Neural cell (in vitro differentiated cells): ENCODE results near the gene HSF4. TPM values are rescaled to one million over a fixed set of nuclear protein-coding genes. Genes with fewer than 3 reads are reported as not detected.

Experiments used
- H2AFZ ChIP-seq: fragments of 200-600, 300-800 bp; sonication (generic), shearing (Covaris generic); 2 replicates; pipeline ENCODE4 v1.6.0; 2014; ENCODE audit warnings: low read depth, mild to moderate bottlenecking, antibody characterized with exemption, low read length, moderate library complexity
- H3F3A ChIP-seq: fragments of 200-600 bp; shearing (Covaris generic); 2 replicates; pipeline ENCODE4 v1.6.1; 2016; ENCODE audit warnings: mild to moderate bottlenecking, moderate library complexity, mixed read lengths, antibody characterized with exemption, low read length; ENCODE audit not compliant: insufficient read depth, poor library complexity, severe bottlenecking
- H3K27ac ChIP-seq: fragments of 200-600, 300-800 bp; sonication (generic), shearing (Covaris generic); 2 replicates; pipeline ENCODE4 v1.5.1; 2014; ENCODE audit warnings: mild to moderate bottlenecking, low read length, moderate library complexity
- H3K27me3 ChIP-seq: fragments of 300-800, 200-600 bp; sonication (generic), shearing (Covaris generic); 2 replicates; pipeline ENCODE4 v1.6.0; 2014; ENCODE audit warnings: mild to moderate bottlenecking, low read depth, low read length, moderate library complexity; ENCODE audit not compliant: insufficient read depth
- H3K36me3 ChIP-seq: fragments of 300-800, 200-600 bp; sonication (generic), shearing (Covaris generic); 2 replicates; pipeline ENCODE4 v1.5.1; 2014; ENCODE audit warnings: mild to moderate bottlenecking, antibody characterized with exemption, low read length, moderate library complexity; ENCODE audit not compliant: insufficient read depth
- H3K4me2 ChIP-seq: fragments of 300-800, 200-600 bp; sonication (generic), shearing (Covaris generic); 2 replicates; pipeline ENCODE4 v1.6.0; 2014; ENCODE audit warnings: mild to moderate bottlenecking, low read length
- H3K4me3 ChIP-seq: fragments of 300-800, 200-600 bp; sonication (generic), shearing (Covaris generic); 2 replicates; pipeline ENCODE4 v1.5.1; 2014; ENCODE audit warnings: mild to moderate bottlenecking, low read length, moderate library complexity
- H3K79me2 ChIP-seq: fragments of 200-600 bp; shearing (Covaris generic); replicated peaks from 2 replicates; pipeline ENCODE4 v1.6.0; 2014; ENCODE audit warnings: mild to moderate bottlenecking, low read length, moderate library complexity; ENCODE audit not compliant: insufficient read depth
- H3K9ac ChIP-seq: fragments of 300-800, 200-600 bp; sonication (generic), shearing (Covaris generic); 2 replicates; pipeline ENCODE4 v1.6.1; 2016; ENCODE audit warnings: mild to moderate bottlenecking, low read length, mixed read lengths
- H3K9me2 ChIP-seq: fragments of 200-600 bp; shearing (Covaris generic); 2 replicates; pipeline ENCODE4 v1.6.1; 2016; ENCODE audit warnings: mild to moderate bottlenecking, low read length, mixed read lengths; ENCODE audit not compliant: insufficient read depth
- H3K9me3 ChIP-seq: fragments of 200-600, 300-800 bp; sonication (generic), shearing (Covaris generic); 2 replicates; pipeline ENCODE4 v1.6.1; 2016; ENCODE audit warnings: mild to moderate bottlenecking, mixed run types, low read length, moderate library complexity, mixed read lengths
- H4K20me1 ChIP-seq: fragments of 200-600 bp; shearing (Covaris generic); 2 replicates; pipeline ENCODE4 v1.6.1; 2016; ENCODE audit warnings: mild to moderate bottlenecking, mixed run types; ENCODE audit not compliant: insufficient read depth
- CTCF ChIP-seq: fragments of 450-650 bp; IDR thresholded peaks from 2 replicates; pipeline ENCODE4 v1.5.1; 2014; ENCODE audit warnings: antibody characterized with exemption, mild to moderate bottlenecking, moderate library complexity; ENCODE audit not compliant: poor library complexity, severe bottlenecking
- EP300 ChIP-seq: fragments of 450-650 bp; conservative IDR thresholded peaks from 2 replicates; pipeline ENCODE4 v1.6.1; 2014; ENCODE audit warnings: antibody characterized with exemption, mild to moderate bottlenecking, moderate library complexity; ENCODE audit not compliant: poor library complexity, severe bottlenecking
- EZH2 ChIP-seq: fragments of 200-600, 300-800 bp; shearing (Covaris generic), sonication (generic); IDR thresholded peaks from 2 replicates; pipeline ENCODE4 v1.6.1; 2014; ENCODE audit warnings: antibody characterized with exemption, low read length, borderline replicate concordance, mild to moderate bottlenecking; ENCODE audit not compliant: insufficient read depth, poor library complexity, severe bottlenecking
- MXI1 ChIP-seq: fragments of 450-650 bp; conservative IDR thresholded peaks from 2 replicates; pipeline ENCODE4 v1.6.1; 2014; ENCODE audit warnings: antibody characterized with exemption, mild to moderate bottlenecking; ENCODE audit not compliant: poor library complexity, severe bottlenecking
- POLR2AphosphoS5 ChIP-seq: IDR thresholded peaks from 2 replicates; pipeline ENCODE4 v1.6.1; 2012
- RAD21 ChIP-seq: fragments of 450-650 bp; conservative IDR thresholded peaks from 2 replicates; pipeline ENCODE4 v1.6.1; 2014; ENCODE audit warnings: antibody characterized with exemption, mild to moderate bottlenecking, moderate library complexity
- SMC3 ChIP-seq: fragments of 450-650 bp; conservative IDR thresholded peaks from 2 replicates; pipeline ENCODE4 v1.6.1; 2014; ENCODE audit warnings: antibody characterized with exemption, mild to moderate bottlenecking, moderate library complexity; ENCODE audit not compliant: poor library complexity
- TAF1 ChIP-seq: IDR thresholded peaks from 2 replicates; pipeline ENCODE4 v1.6.1; 2012; ENCODE audit warnings: low read depth
- polyA plus RNA-seq: library from polyadenylated mRNA; depleted of rRNA; stranded (reverse); fragments of >200 nt; gene quantifications from 2 replicates; pipeline ENCODE4 v1.2.3, GENCODE V29; 2014
- TF ChIP-seq, protein P1 (sequence below): IDR thresholded peaks from 2 replicates; pipeline ENCODE4 v1.6.1; 2012; ENCODE audit warnings: borderline replicate concordance

The HSF4 gene
- polyA plus RNA-seq, 1 donor from 2014 or later = 12.7 TPM

GRCh38 chr16:67213197-67214019 is 48.9 kb downstream of the HSF4 start:
- Histone ChIP-seq H2AFZ (no peak overlapping the region), H3K27ac (no peak overlapping the region), H3K36me3 (no peaks in the 10 kb centered on the region), H3K4me3 (no peak overlapping the region), H3K9me2 (no peaks in the 10 kb centered on the region), H3F3A (no peaks in the 10 kb centered on the region), H3K9me3 (no peaks in the 10 kb centered on the region), H3K4me2 (no peak overlapping the region), H3K27me3 (no peaks in the 10 kb centered on the region), H3K79me2 (no peaks in the 10 kb centered on the region), H4K20me1 (no peaks in the 10 kb centered on the region), H3K9ac (no peak overlapping the region)
- TF ChIP-seq, protein P1, sequence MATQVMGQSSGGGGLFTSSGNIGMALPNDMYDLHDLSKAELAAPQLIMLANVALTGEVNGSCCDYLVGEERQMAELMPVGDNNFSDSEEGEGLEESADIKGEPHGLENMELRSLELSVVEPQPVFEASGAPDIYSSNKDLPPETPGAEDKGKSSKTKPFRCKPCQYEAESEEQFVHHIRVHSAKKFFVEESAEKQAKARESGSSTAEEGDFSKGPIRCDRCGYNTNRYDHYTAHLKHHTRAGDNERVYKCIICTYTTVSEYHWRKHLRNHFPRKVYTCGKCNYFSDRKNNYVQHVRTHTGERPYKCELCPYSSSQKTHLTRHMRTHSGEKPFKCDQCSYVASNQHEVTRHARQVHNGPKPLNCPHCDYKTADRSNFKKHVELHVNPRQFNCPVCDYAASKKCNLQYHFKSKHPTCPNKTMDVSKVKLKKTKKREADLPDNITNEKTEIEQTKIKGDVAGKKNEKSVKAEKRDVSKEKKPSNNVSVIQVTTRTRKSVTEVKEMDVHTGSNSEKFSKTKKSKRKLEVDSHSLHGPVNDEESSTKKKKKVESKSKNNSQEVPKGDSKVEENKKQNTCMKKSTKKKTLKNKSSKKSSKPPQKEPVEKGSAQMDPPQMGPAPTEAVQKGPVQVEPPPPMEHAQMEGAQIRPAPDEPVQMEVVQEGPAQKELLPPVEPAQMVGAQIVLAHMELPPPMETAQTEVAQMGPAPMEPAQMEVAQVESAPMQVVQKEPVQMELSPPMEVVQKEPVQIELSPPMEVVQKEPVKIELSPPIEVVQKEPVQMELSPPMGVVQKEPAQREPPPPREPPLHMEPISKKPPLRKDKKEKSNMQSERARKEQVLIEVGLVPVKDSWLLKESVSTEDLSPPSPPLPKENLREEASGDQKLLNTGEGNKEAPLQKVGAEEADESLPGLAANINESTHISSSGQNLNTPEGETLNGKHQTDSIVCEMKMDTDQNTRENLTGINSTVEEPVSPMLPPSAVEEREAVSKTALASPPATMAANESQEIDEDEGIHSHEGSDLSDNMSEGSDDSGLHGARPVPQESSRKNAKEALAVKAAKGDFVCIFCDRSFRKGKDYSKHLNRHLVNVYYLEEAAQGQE = no peak
- TF ChIP-seq EZH2 (no peak), RAD21 (no peak), MXI1 (no peak), POLR2AphosphoS5 (no peak), SMC3 (no peak), TAF1 (no peak)

DNA sequence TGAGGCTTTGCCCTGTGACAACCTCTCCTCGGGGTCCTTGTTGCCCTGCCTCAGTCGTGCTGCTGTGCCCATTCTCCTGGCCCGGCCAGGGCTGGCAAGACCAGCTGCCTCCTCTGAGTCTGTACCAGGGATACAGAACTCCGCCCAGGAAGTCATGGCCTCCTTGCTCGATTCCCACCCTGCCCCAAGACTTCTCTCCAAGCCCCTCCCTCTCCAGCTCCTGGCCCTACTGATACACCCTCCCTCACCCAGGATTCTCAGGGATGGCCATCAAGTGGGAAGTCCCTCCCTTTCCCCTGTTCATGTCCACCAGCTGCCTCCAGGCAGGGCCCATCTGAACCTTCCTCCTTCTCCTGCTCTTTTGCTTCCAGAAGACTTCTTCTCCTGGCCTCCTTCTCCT is 51.2 kb downstream of the HSF4 start:
- no peaks in the 10 kb centered on the region for H3K36me3 ChIP-seq
- no peak overlapping the region for H3K4me2 ChIP-seq
- H3K9ac ChIP-seq = no peak overlapping the region
- H3K27ac ChIP-seq = no peak overlapping the region
- H3K4me3 ChIP-seq = no peak overlapping the region
- no peak overlapping the region for H2AFZ ChIP-seq
- H3K27me3 ChIP-seq = no peaks in the 10 kb centered on the region
- H3K79me2 ChIP-seq = no peaks in the 10 kb centered on the region
- no peaks in the 10 kb centered on the region for H4K20me1 ChIP-seq
- H3K9me3 ChIP-seq = no peaks in the 10 kb centered on the region
- no peaks in the 10 kb centered on the region for H3F3A ChIP-seq
- TF ChIP-seq SMC3 = no peak
- no peak for TF ChIP-seq CTCF
- no peak for TF ChIP-seq EP300
- no peak for TF ChIP-seq MXI1
- TF ChIP-seq, protein P1 = no peak
- TF ChIP-seq RAD21 = no peak
- TF ChIP-seq EZH2 = no peak
- TF ChIP-seq POLR2AphosphoS5 = no peak
- no peak for TF ChIP-seq TAF1
- H3K9me2 ChIP-seq = no peaks in the 10 kb centered on the region
